K562 (cell line): ENCODE data around the gene CCDC85B. TPM values are rescaled to one million over a fixed set of nuclear protein-coding genes. Genes with fewer than 3 reads are reported as not detected.

Experiments
- ATAC-seq: fragments of 200-7000 bp; cut with Tn5 transposase; 3 replicates; pipeline ENCODE4 v1.9.1; 2020; ENCODE audit warnings: moderate library complexity
- BruUV-seq: library from RNA; stranded (reverse); fragments of 400-500 nt; replicated peaks from 2 replicates; lab custom pipeline; 2021; lab: Mats Ljungman, UMichigan
- CTCF ChIA-PET: fragments of 300-600 bp; formaldehyde crosslinking; extraction: SDS; loops from one replicate; lab custom pipeline; 2021; ENCODE audit warnings: low intra/inter-chr PET ratio; lab: Yijun Ruan, JAX
- POLR2A ChIA-PET: fragments of 300-600, 350-650 bp; sonication (Branson Sonifier 250); formaldehyde crosslinking; extraction: SDS; loops from one replicate; lab custom pipeline; 2021; ENCODE audit warnings: antibody characterized with exemption, inconsistent platforms; lab: Yijun Ruan, JAX
- DNase-seq, 4 experiments: peaks; one replicate each; pipeline versions ENCODE4 v3.0.0 to v3.0.0-alpha.2; 2011 to 2018; ENCODE audit warnings: low spot score in 3 of 4, mixed read lengths in 3 of 4; ENCODE audit errors: extremely low read depth in 1 of 4
- FAIRE-seq: peaks from 2 replicates; lab custom pipeline; 2011; peaks lifted over from hg19 to GRCh38; lab: Jason Lieb, UNC
- H2AFZ ChIP-seq: 2 replicates; pipeline ENCODE4 v1.6.0; 2011; ENCODE audit warnings: low read depth, low read length, control low read depth, inconsistent platforms
- H3K27ac ChIP-seq: fragments of 200-600 bp; 3 replicates; pipeline ENCODE4 v1.8.0; 2011; ENCODE audit warnings: low read depth, mild to moderate bottlenecking, control low read depth, inconsistent platforms, low read length, moderate library complexity, mixed read lengths; ENCODE audit errors: extremely low read depth
- H3K27me3 ChIP-seq, 2 experiments: fragments of 300-600 bp in 1 of 2; 2 replicates in 1 of 2; 3 replicates in 1 of 2; pipeline versions ENCODE4 v1.6.0 to v1.8.0; 2011; ENCODE audit warnings: inconsistent platforms in 2 of 2, low read length in 2 of 2, mild to moderate bottlenecking in 1 of 2, mixed read lengths in 1 of 2, moderate library complexity in 1 of 2; ENCODE audit not compliant: control insufficient read depth in 2 of 2, insufficient read depth in 2 of 2
- H3K36me3 ChIP-seq: fragments of 300-600 bp; 3 replicates; pipeline ENCODE4 v1.8.0; 2011; ENCODE audit warnings: mild to moderate bottlenecking, low read length, inconsistent platforms; ENCODE audit not compliant: control insufficient read depth, insufficient read depth
- H3K4me1 ChIP-seq, 2 experiments: fragments of 200-600 bp in 1 of 2; replicated peaks in 1 of 2; 2 replicates in 1 of 2; 3 replicates in 1 of 2; pipeline versions ENCODE4 v1.5.1 to v1.8.0; 2011; ENCODE audit warnings: inconsistent platforms in 2 of 2, low read length in 2 of 2, mild to moderate bottlenecking in 1 of 2, mixed read lengths in 1 of 2, moderate library complexity in 1 of 2; ENCODE audit not compliant: control insufficient read depth in 2 of 2, insufficient read depth in 2 of 2
- H3K4me2 ChIP-seq: 2 replicates; pipeline ENCODE4 v1.6.1; 2011; ENCODE audit warnings: low read length, control low read depth, inconsistent platforms, mixed read lengths; ENCODE audit not compliant: insufficient read depth
- H3K4me3 ChIP-seq: fragments of 200-600 bp; sonication (generic), shearing (Covaris generic); 2 replicates; pipeline ENCODE4 v1.5.1; 2016; ENCODE audit warnings: control low read depth, inconsistent platforms
- H3K79me2 ChIP-seq: fragments of 200-600 bp; 3 replicates; pipeline ENCODE4 v1.8.0; 2011; ENCODE audit warnings: low read length, inconsistent platforms; ENCODE audit not compliant: control insufficient read depth, insufficient read depth
- H3K9ac ChIP-seq, 2 experiments: 2 replicates each; pipeline versions ENCODE4 v1.6.0 to v1.6.1; 2011; ENCODE audit warnings: low read depth in 2 of 2, low read length in 2 of 2, control low read depth in 1 of 2, inconsistent platforms in 1 of 2, mild to moderate bottlenecking in 1 of 2, mixed read lengths in 1 of 2; ENCODE audit not compliant: insufficient read depth in 1 of 2
- H3K9me1 ChIP-seq: one replicate; pipeline ENCODE4 v1.6.0; 2011; ENCODE audit warnings: inconsistent platforms, mild to moderate bottlenecking, low read length, moderate library complexity; ENCODE audit not compliant: control insufficient read depth, insufficient read depth
- H3K9me3 ChIP-seq: replicated peaks from 2 replicates; pipeline ENCODE4 v1.5.1; 2011; ENCODE audit warnings: low read depth, low read length, inconsistent platforms; ENCODE audit not compliant: control insufficient read depth, insufficient read depth
- H4K20me1 ChIP-seq: replicated peaks from 2 replicates; pipeline ENCODE4 v1.6.1; 2011; ENCODE audit warnings: low read length, inconsistent platforms, mixed read lengths; ENCODE audit not compliant: control insufficient read depth, insufficient read depth
- FOXM1 ChIP-seq, 2 experiments: fragments of 450-650 bp in 1 of 2; sonication (generic) in 1 of 2; formaldehyde crosslinking in 1 of 2; IDR thresholded peaks; 2 replicates each; pipeline versions ENCODE4 v1.6.1 to v1.9.0; 2017 to 2022; ENCODE audit warnings: low read depth in 2 of 2, mild to moderate bottlenecking in 2 of 2, missing genetic modification reagents in 1 of 2, moderate library complexity in 1 of 2
- HDAC1 ChIP-seq, 2 experiments: fragments of 450-650 bp; IDR thresholded peaks; 2 replicates each; pipeline ENCODE4 v1.6.1; 2016 to 2017; ENCODE audit warnings: inconsistent platforms in 1 of 2, mild to moderate bottlenecking in 1 of 2, moderate library complexity in 1 of 2
- KAT7 ChIP-seq: sonication (generic); formaldehyde crosslinking; IDR thresholded peaks from 2 replicates; pipeline ENCODE4 v1.8.0; 2022; ENCODE audit warnings: missing genetic modification reagents, mild to moderate bottlenecking, borderline replicate concordance
- NEUROD1 ChIP-seq: fragments of 150-350 bp; IDR thresholded peaks from 2 replicates; pipeline ENCODE4 v1.6.1; 2014; ENCODE audit warnings: borderline replicate concordance, low read length, low read depth; ENCODE audit not compliant: partially characterized antibody
- NFRKB ChIP-seq: fragments of 450-650 bp; IDR thresholded peaks from 2 replicates; pipeline ENCODE4 v1.6.1; 2016; ENCODE audit warnings: low read depth
- NR3C1 ChIP-seq: sonication (generic); formaldehyde crosslinking; IDR thresholded peaks from 2 replicates; pipeline ENCODE4 v1.8.1; 2022; ENCODE audit warnings: missing genetic modification reagents
- RAD21 ChIP-seq, 2 experiments: fragments of 250-450 bp in 1 of 2; fragments of 450-650 bp in 1 of 2; sonication (Bioruptor Pico) in 1 of 2; formaldehyde crosslinking in 1 of 2; IDR thresholded peaks in 1 of 2; conservative IDR thresholded peaks in 1 of 2; 2 replicates each; pipeline versions ENCODE4 v1.4.0 to v1.8.0; 2020 to 2022; ENCODE audit warnings: mild to moderate bottlenecking in 2 of 2, moderate library complexity in 1 of 2
- RFX5 ChIP-seq: IDR thresholded peaks from 2 replicates; pipeline ENCODE4 v1.6.1; 2011; ENCODE audit warnings: low read depth, mild to moderate bottlenecking, improper control_type of control experiment, low read length
- RNF2 ChIP-seq: sonication (generic); IDR thresholded peaks from 2 replicates; pipeline ENCODE4 v1.6.1; 2016
- SIRT6 ChIP-seq: IDR thresholded peaks from one replicate; pipeline ENCODE4 v1.6.1; 2012; ENCODE audit warnings: low read depth, mild to moderate bottlenecking, control low read depth, inconsistent platforms, low read length, moderate library complexity
- ZNF408 ChIP-seq: fragments of 250-450 bp; sonication (Bioruptor Pico); IDR thresholded peaks from 2 replicates; pipeline ENCODE4 v1.4.0; 2020; ENCODE audit warnings: low read depth, mild to moderate bottlenecking, moderate library complexity
- ZNF507 ChIP-seq: conservative IDR thresholded peaks from 2 replicates; pipeline ENCODE4 v1.6.1; 2017; ENCODE audit warnings: missing genetic modification characterization, missing compliant biosample characterization
- ZNF589 ChIP-seq: fragments of 200-800 bp; sonication (Bioruptor generic); IDR thresholded peaks from 2 replicates; pipeline ENCODE4 v1.6.1; 2016; ENCODE audit warnings: low read depth, missing genetic modification characterization, missing compliant biosample characterization
- WGBS: fragments of 100-300 bp; shearing (Covaris generic); methylation state at CpG from one replicate; pipeline ENCODE4 v1.1.6; 2016; ENCODE audit warnings: low coverage, mixed read lengths; ENCODE audit not compliant: insufficient coverage; ENCODE audit errors: missing lambda C conversion rate; 5-methylcytosine and 5-hydroxymethylcytosine counted together
- in situ Hi-C: fragments of 300-500 bp; cut with MboI; formaldehyde crosslinking; loops from 4 replicates; pipeline ENCODE4 v1.15.0; 2018; ENCODE audit warnings: inconsistent platforms, mixed read lengths
- intact Hi-C: fragments of 100-400 bp; cut with micrococcal nuclease; formaldehyde crosslinking; loops from 2 replicates; pipeline ENCODE4 v1.14.2; 2022
- polyA plus RNA-seq, 8 experiments: library from polyadenylated mRNA; depleted of rRNA in 4 of 8; stranded (reverse) in 5 of 8; unstranded in 3 of 8; fragments of >200 nt; fragmentation: Nextera tagmentation in 2 of 8; fragmentation: Illumina TruSeq in 1 of 8; extraction: Ambion mirVana in 2 of 8; extraction: Trizol in 1 of 8; gene quantifications; 2 replicates each; pipeline versions ENCODE4 v1.2.1 to v1.2.3, GENCODE V29; 2011 to 2014; ENCODE audit warnings: inconsistent platforms in 1 of 8, missing spikeins in 1 of 8
- total RNA-seq, 7 experiments: library from RNA; depleted of rRNA in 6 of 7; stranded (reverse); fragments of >200 nt in 6 of 7; fragmentation: Illumina TruSeq in 2 of 7; extraction: Trizol in 2 of 7; gene quantifications; 2 replicates each; pipeline versions ENCODE4 v1.2.1 to v1.2.3, GENCODE V29; 2011 to 2021; ENCODE audit warnings: low replicate concordance in 1 of 7
- TF ChIP-seq, protein P1 (sequence below): sonication (generic); formaldehyde crosslinking; IDR thresholded peaks from 2 replicates; pipeline ENCODE4 v1.8.0; 2022; ENCODE audit warnings: missing genetic modification reagents, mild to moderate bottlenecking, borderline replicate concordance
- TF ChIP-seq, protein P2 (sequence below): fragments of 200-800 bp; sonication (Bioruptor generic); IDR thresholded peaks from 2 replicates; pipeline ENCODE4 v1.6.1; 2017; ENCODE audit warnings: missing genetic modification characterization, missing compliant biosample characterization
- TF ChIP-seq, protein P3 (sequence below): sonication (generic); IDR thresholded peaks from 2 replicates; pipeline ENCODE4 v1.6.1; 2016
- TF ChIP-seq, protein P4 (sequence below), 2 experiments: fragments of 450-650 bp in 1 of 2; sonication (generic) in 1 of 2; formaldehyde crosslinking in 1 of 2; IDR thresholded peaks in 1 of 2; conservative IDR thresholded peaks in 1 of 2; 2 replicates each; pipeline versions ENCODE4 v1.6.1 to v1.8.1; 2016 to 2023; ENCODE audit warnings: mild to moderate bottlenecking in 2 of 2, moderate library complexity in 2 of 2, inconsistent platforms in 1 of 2, missing genetic modification reagents in 1 of 2

CCDC85B gene
- total and polyA plus RNA-seq, 9 of the 15 experiments (the other 6 are each of a cell fraction or from before 2014, with no cell fraction given): 0.14 to 138 (median 6.2) TPM

DNA sequence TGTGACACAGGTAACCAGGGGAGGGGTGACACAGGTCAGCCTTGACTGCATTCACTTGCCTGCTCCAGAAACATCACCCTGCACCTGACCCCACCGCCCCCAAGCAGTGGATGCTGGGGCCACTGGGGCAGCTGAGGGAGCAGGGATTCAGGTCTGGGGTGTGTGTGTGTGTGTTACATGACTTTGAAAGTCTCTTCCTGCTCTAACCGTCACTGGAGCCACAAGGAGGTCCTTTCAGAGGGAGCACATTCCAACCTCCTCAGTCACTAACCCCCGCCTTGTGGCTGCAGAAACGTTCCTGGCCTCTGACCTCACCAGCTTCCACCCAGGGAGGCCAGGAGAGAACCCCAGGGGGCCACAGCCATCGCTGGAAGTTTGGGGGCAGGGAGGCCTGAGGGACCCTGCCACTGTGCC lies 12.6 kb downstream of the CCDC85B start:
- peak; percentile 64 for FAIRE-seq
- TF ChIP-seq, protein P1, sequence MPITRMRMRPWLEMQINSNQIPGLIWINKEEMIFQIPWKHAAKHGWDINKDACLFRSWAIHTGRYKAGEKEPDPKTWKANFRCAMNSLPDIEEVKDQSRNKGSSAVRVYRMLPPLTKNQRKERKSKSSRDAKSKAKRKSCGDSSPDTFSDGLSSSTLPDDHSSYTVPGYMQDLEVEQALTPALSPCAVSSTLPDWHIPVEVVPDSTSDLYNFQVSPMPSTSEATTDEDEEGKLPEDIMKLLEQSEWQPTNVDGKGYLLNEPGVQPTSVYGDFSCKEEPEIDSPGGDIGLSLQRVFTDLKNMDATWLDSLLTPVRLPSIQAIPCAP (CRISPR knock-in tag): no peak
- peak in 1 of 2 experiments; percentile 15; a peak in 1 of 4 replicates for TF ChIP-seq HDAC1 (IDR thresholded peaks at IDR 0.05)
- 0 out of 2 replicates have a peak, but pooled peaks have one; percentile 20 for TF ChIP-seq FOXM1 (IDR thresholded peaks at IDR 0.05; ENCODE audit: low read depth)
- no peak for TF ChIP-seq FOXM1 (CRISPR knock-in tag; IDR thresholded peaks at IDR 0.05; ENCODE audit: low read depth)
- TF ChIP-seq, protein P2, sequence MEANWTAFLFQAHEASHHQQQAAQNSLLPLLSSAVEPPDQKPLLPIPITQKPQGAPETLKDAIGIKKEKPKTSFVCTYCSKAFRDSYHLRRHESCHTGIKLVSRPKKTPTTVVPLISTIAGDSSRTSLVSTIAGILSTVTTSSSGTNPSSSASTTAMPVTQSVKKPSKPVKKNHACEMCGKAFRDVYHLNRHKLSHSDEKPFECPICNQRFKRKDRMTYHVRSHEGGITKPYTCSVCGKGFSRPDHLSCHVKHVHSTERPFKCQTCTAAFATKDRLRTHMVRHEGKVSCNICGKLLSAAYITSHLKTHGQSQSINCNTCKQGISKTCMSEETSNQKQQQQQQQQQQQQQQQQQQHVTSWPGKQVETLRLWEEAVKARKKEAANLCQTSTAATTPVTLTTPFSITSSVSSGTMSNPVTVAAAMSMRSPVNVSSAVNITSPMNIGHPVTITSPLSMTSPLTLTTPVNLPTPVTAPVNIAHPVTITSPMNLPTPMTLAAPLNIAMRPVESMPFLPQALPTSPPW: peak; percentile 44; the same call in 1 of the 2 replicates
- TF ChIP-seq KAT7 (CRISPR knock-in tag): 0 out of 2 replicates have a peak, but pooled peaks have one; percentile 45
- TF ChIP-seq RFX5: no peak
- no peak; the same call in 1 of the 2 replicates for TF ChIP-seq ZNF589 (CRISPR knock-in tag)
- peak; percentile 41 for TF ChIP-seq NEUROD1
- TF ChIP-seq NR3C1 (CRISPR knock-in tag): no peak
- no peak for TF ChIP-seq ZNF507 (tag)
- TF ChIP-seq, protein P3, sequence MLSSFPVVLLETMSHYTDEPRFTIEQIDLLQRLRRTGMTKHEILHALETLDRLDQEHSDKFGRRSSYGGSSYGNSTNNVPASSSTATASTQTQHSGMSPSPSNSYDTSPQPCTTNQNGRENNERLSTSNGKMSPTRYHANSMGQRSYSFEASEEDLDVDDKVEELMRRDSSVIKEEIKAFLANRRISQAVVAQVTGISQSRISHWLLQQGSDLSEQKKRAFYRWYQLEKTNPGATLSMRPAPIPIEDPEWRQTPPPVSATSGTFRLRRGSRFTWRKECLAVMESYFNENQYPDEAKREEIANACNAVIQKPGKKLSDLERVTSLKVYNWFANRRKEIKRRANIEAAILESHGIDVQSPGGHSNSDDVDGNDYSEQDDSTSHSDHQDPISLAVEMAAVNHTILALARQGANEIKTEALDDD: peak; percentile 27; the same call in 1 of the 2 replicates
- no peak for TF ChIP-seq NFRKB
- no peak for TF ChIP-seq ZNF408 (CRISPR knock-in tag)
- TF ChIP-seq SIRT6: no peak
- peak; percentile 71; the same call in 1 of the 2 replicates for TF ChIP-seq RNF2
- TF ChIP-seq RAD21 (CRISPR knock-in tag; conservative IDR thresholded peaks at IDR 0.05 in 1 of 2, IDR thresholded peaks at IDR 0.05 in 1 of 2): 0 out of 4 replicates have a peak, but pooled peaks of 1 of the 2 experiments have one; percentile 7
- TF ChIP-seq, protein P4, sequence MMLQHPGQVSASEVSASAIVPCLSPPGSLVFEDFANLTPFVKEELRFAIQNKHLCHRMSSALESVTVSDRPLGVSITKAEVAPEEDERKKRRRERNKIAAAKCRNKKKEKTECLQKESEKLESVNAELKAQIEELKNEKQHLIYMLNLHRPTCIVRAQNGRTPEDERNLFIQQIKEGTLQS (IDR thresholded peaks at IDR 0.05): peak; percentile 77
- TF ChIP-seq, protein P4 (CRISPR knock-in tag; conservative IDR thresholded peaks at IDR 0.05): no peak

More for the DNA sequence above, 12.6 kb downstream of the CCDC85B start:
- in situ Hi-C loops (no loop called here), intact Hi-C loops (loop anchor here (5.0 kb wide), 1 partner anchor 46 kb away; the partner anchor contains the start of gene CFL1)
- DNase-seq: peak; percentile 53 to 78 (median 60)
- Histone ChIP-seq H3K9me3 (no peaks in the 10 kb centered on the region), H3K27ac (peak overlapping the region; percentile 76), H3K36me3 (peaks cover 13% of the 10 kb centered on the region; the same call in 2 of the 3 replicates), H3K4me1 (peaks cover 44 to 64% of the 10 kb centered on the region in 2 experiments), H3K9me1 (no peaks in the 10 kb centered on the region), H4K20me1 (peaks cover 4% of the 10 kb centered on the region; the same call in 1 of the 2 replicates), H2AFZ (peak overlapping the region; percentile 73), H3K79me2 (peaks cover 21% of the 10 kb centered on the region), H3K4me2 (peak overlapping the region; percentile 64), H3K27me3 (no peaks in the 10 kb centered on the region), H3K9ac (peak overlapping the region; percentile 42 to 88; a peak in 3 of 4 replicates), H3K4me3 (no peak overlapping the region)
- 0% methylated on average over 5 of the region's 5 CpGs for WGBS
- no TSS peak for BruUV-seq
- ChIA-PET POLR2A (interaction anchor here (0.7 to 8.0 kb wide), 5 partner anchors 10 to 34 kb away, joined by 3 to 136 read pairs (median 3); partner anchors contain the start of genes CCDC85B and FIBP), CTCF (no interaction called here)
- peak; percentile 8 for ATAC-seq
